PC-9 (cell line): ENCODE results near the gene KLHL40. TPM values are rescaled to one million over a fixed set of nuclear protein-coding genes. Genes with fewer than 3 reads are reported as not detected.
A peak's percentile ranks its signal among the peaks of the same experiment; 100 is the strongest.

Experiments
- BruUV-seq: library from RNA; stranded (reverse); fragments of 400-500 nt; replicated peaks from 2 replicates; lab custom pipeline; 2021; lab: Mats Ljungman, UMichigan
- CTCF ChIA-PET: fragments of 300-600 bp; sonication (Branson Sonifier 250); formaldehyde crosslinking; loops from one replicate; lab custom pipeline; 2022; ENCODE audit warnings: antibody characterized with exemption; lab: Charles Lee
- POLR2A ChIA-PET: fragments of 300-600 bp; sonication (Branson Sonifier 250); formaldehyde crosslinking; loops from one replicate; lab custom pipeline; 2022; ENCODE audit warnings: antibody characterized with exemption; ENCODE audit not compliant: unreplicated experiment; lab: Charles Lee
- DNase-seq, 2 experiments: peaks; one replicate each; pipeline versions ENCODE4 v3.0.0 to v3.0.0-alpha.2; 2015 to 2022; ENCODE audit warnings: mixed read lengths in 1 of 2
- H2AFZ ChIP-seq: fragments of 200-600 bp; sonication (generic); 2 replicates; pipeline ENCODE4 v1.8.1; 2017; ENCODE audit warnings: antibody characterized with exemption
- H3F3A ChIP-seq: fragments of 200-600 bp; sonication (generic); 2 replicates; pipeline ENCODE4 v1.8.1; 2017; ENCODE audit warnings: antibody characterized with exemption, mild to moderate bottlenecking, low read depth; ENCODE audit not compliant: insufficient read depth
- H3K27ac ChIP-seq: fragments of 200-600 bp; sonication (generic); 2 replicates; pipeline ENCODE4 v1.6.1; 2016; ENCODE audit warnings: mixed run types
- H3K27me3 ChIP-seq: fragments of 200-600 bp; sonication (generic); 2 replicates; pipeline ENCODE4 v1.6.1; 2016; ENCODE audit warnings: low read depth, mixed run types; ENCODE audit not compliant: insufficient read depth
- H3K36me3 ChIP-seq: fragments of 200-600 bp; sonication (generic); 2 replicates; pipeline ENCODE4 v1.6.1; 2016; ENCODE audit warnings: low read depth, mixed run types
- H3K4me1 ChIP-seq: fragments of 200-600 bp; sonication (generic); replicated peaks from 2 replicates; pipeline ENCODE4 v1.6.1; 2016; ENCODE audit warnings: mixed run types; ENCODE audit not compliant: insufficient read depth
- H3K4me2 ChIP-seq: fragments of 200-600 bp; sonication (generic); 2 replicates; pipeline ENCODE4 v1.6.1; 2017; ENCODE audit warnings: mixed run types
- H3K4me3 ChIP-seq: fragments of 200-600 bp; sonication (generic); 2 replicates; pipeline ENCODE4 v1.6.1; 2016; ENCODE audit warnings: mixed run types
- H3K79me2 ChIP-seq: fragments of 200-600 bp; sonication (generic); 2 replicates; pipeline ENCODE4 v1.6.1; 2017; ENCODE audit warnings: low read depth, mixed run types
- H3K9me2 ChIP-seq: fragments of 200-600 bp; sonication (generic); 2 replicates; pipeline ENCODE4 v1.8.1; 2017; ENCODE audit warnings: mild to moderate bottlenecking; ENCODE audit not compliant: insufficient read depth
- H3K9me3 ChIP-seq: fragments of 200-600 bp; sonication (generic); 2 replicates; pipeline ENCODE4 v1.8.1; 2016; ENCODE audit warnings: low read depth; ENCODE audit not compliant: insufficient read depth
- H4K20me1 ChIP-seq: fragments of 200-600 bp; sonication (generic); 2 replicates; pipeline ENCODE4 v1.8.1; 2017; ENCODE audit not compliant: insufficient read depth
- CTCF ChIP-seq: fragments of 200-600 bp; sonication (generic); conservative IDR thresholded peaks from 2 replicates; pipeline ENCODE4 v1.6.1; 2017; ENCODE audit warnings: mixed run types, antibody characterized with exemption, mild to moderate bottlenecking, moderate library complexity
- EZH2 ChIP-seq: fragments of 200-600 bp; sonication (generic); IDR thresholded peaks from 2 replicates; pipeline ENCODE4 v1.8.0; 2017; ENCODE audit warnings: antibody characterized with exemption, low read depth
- intact Hi-C: fragments of 100-400 bp; cut with micrococcal nuclease; formaldehyde crosslinking; loops from one replicate; pipeline ENCODE4 v1.10.0; 2022; ENCODE audit not compliant: unreplicated experiment
- total RNA-seq: library from RNA; stranded (reverse); gene quantifications from 2 replicates; pipeline ENCODE4 v1.2.3, GENCODE V29; 2021

The KLHL40 gene
- total RNA-seq, 1 experiment from 2014 or later = not detected

- Histone ChIP-seq H3K9me2 (no peaks in the 10 kb centered on the region), H3K9me3 (no peaks in the 10 kb centered on the region), H3K36me3 (no peaks in the 10 kb centered on the region), H4K20me1 (no peaks in the 10 kb centered on the region), H3K27me3 (no peaks in the 10 kb centered on the region), H3K79me2 (no peaks in the 10 kb centered on the region), H3F3A (peaks cover 18% of the 10 kb centered on the region; the same call in 1 of the 2 replicates), H3K4me2 (peak overlapping the region; percentile 92), H2AFZ (no peak overlapping the region), H3K4me3 (peak overlapping the region; percentile 66), H3K4me1 (peaks cover 33% of the 10 kb centered on the region), H3K27ac (0 out of 2 replicates have a peak overlapping the region, but pooled peaks have one; percentile 34)
- no peak for DNase-seq
- ChIA-PET POLR2A (no interaction called here), CTCF (interaction anchor here (0.6 kb wide), 1 partner anchor 156 kb away, joined by 4 read pairs; the partner anchor contains the start of gene ACKR2)
- intact Hi-C loops = loop anchor here (2.0 kb wide), 2 partner anchors 52 to 92 kb away; partner anchors contain the start of gene NKTR
- BruUV-seq = TSS peak; percentile 56
- TF ChIP-seq EZH2 (no peak), CTCF (no peak)
Observed at GRCh38 chr3:42653303-42653559, 32.1 kb upstream of the KLHL40 start.

- peak within 1 kb of the TSS; percentile 92 for H3K4me2 ChIP-seq
- peak within 1 kb of the TSS; percentile 65 for H3K27ac ChIP-seq
- H3K4me1 ChIP-seq = peaks cover 33% of the 10 kb centered on the region
- ChIA-PET POLR2A (no interaction called here), CTCF (interaction anchor here (0.7 kb wide), 1 partner anchor 11 kb away, joined by 4 read pairs; no protein-coding TSS in a partner anchor)
- H3K9me2 ChIP-seq = no peaks in the 10 kb centered on the region
- intact Hi-C loops = loop anchor here (2.0 kb wide), 2 partner anchors 53 to 91 kb away; partner anchors contain the start of gene NKTR
- H3K36me3 ChIP-seq = no peaks in the 10 kb centered on the region
- no peaks in the 10 kb centered on the region for H4K20me1 ChIP-seq
- H3K27me3 ChIP-seq = no peaks in the 10 kb centered on the region
- H3K9me3 ChIP-seq = no peaks in the 10 kb centered on the region
- no peaks in the 10 kb centered on the region for H3K79me2 ChIP-seq
- DNase-seq = no peak
- H3F3A ChIP-seq = peaks cover 18% of the 10 kb centered on the region; the same call in 1 of the 2 replicates
- H3K4me3 ChIP-seq = peak within 1 kb of the TSS; percentile 66
- H2AFZ ChIP-seq = peak within 1 kb of the TSS; percentile 77
- TF ChIP-seq CTCF (no peak), EZH2 (no peak)
- TSS peak; percentile 18 for BruUV-seq
Observed at GRCh38 chr3:42653560-42654330, 31.6 kb upstream of the KLHL40 start, which contains the start of gene ZBTB47. Gene ZBTB47 (plus strand): TSS chr3:42653697. CDS start chr3:42658356, 4,659 bp downstream.

GRCh38 chr3:42654331-42655201, 30.8 kb upstream of the KLHL40 start:
- no peak overlapping the region for H3K27ac ChIP-seq
- intact Hi-C loops = no loop called here
- no TSS peak for BruUV-seq

More at GRCh38 chr3:42654331-42655201, 30.8 kb upstream of the KLHL40 start:
- H3K4me1 ChIP-seq = peaks cover 33% of the 10 kb centered on the region
- H3K9me2 ChIP-seq = no peaks in the 10 kb centered on the region
- POLR2A ChIA-PET = no interaction called here
- H3K4me3 ChIP-seq = peak overlapping the region; percentile 66
- peak in 1 of 2 experiments; percentile 35 for DNase-seq
- H4K20me1 ChIP-seq = no peaks in the 10 kb centered on the region
- no peaks in the 10 kb centered on the region for H3K79me2 ChIP-seq
- CTCF ChIA-PET = interaction anchor here (0.6 kb wide), 1 partner anchor 90 kb away, joined by 15 read pairs; no protein-coding TSS in a partner anchor
- peak overlapping the region; percentile 92 for H3K4me2 ChIP-seq
- H3F3A ChIP-seq = peaks cover 18% of the 10 kb centered on the region; the same call in 1 of the 2 replicates
- TF ChIP-seq EZH2 (no peak), CTCF (no peak)
- no peaks in the 10 kb centered on the region for H3K27me3 ChIP-seq
- H3K9me3 ChIP-seq = no peaks in the 10 kb centered on the region
- H2AFZ ChIP-seq = peak overlapping the region; percentile 77
- H3K36me3 ChIP-seq = no peaks in the 10 kb centered on the region
